MM.1S (cell line): ENCODE data around the gene MZT2A.
"Not testable (repeated sequence)": the region's sequence is repeated elsewhere in the genome, so short reads cannot be mapped to it uniquely, and the experiment has no call there.

ENCODE experiments used
- DNase-seq: peaks from one replicate; pipeline ENCODE4 v3.0.0-alpha.2; 2015
- H2AFZ ChIP-seq: fragments of 300-600 bp; sonication (generic); 2 replicates; pipeline ENCODE4 v1.6.0; 2016; ENCODE audit warnings: antibody characterized with exemption, low read length
- H3F3A ChIP-seq: fragments of 300-600 bp; sonication (generic); 2 replicates; pipeline ENCODE4 v1.6.1; 2016; ENCODE audit warnings: mild to moderate bottlenecking, antibody characterized with exemption, low read length, moderate library complexity, mixed read lengths; ENCODE audit not compliant: insufficient read depth
- H3K27ac ChIP-seq: fragments of 300-600 bp; sonication (generic); 2 replicates; pipeline ENCODE4 v1.5.1; 2016; ENCODE audit warnings: mild to moderate bottlenecking, low read length
- H3K27me3 ChIP-seq: fragments of 300-600 bp; sonication (generic); replicated peaks from 2 replicates; pipeline ENCODE4 v1.6.0; 2016; ENCODE audit warnings: low read length; ENCODE audit not compliant: insufficient read depth
- H3K36me3 ChIP-seq: fragments of 300-600 bp; sonication (generic); replicated peaks from 2 replicates; pipeline ENCODE4 v1.6.1; 2016; ENCODE audit warnings: mild to moderate bottlenecking, low read length, mixed read lengths; ENCODE audit not compliant: insufficient read depth
- H3K4me1 ChIP-seq: fragments of 300-600 bp; sonication (generic); 2 replicates; pipeline ENCODE4 v1.6.1; 2016; ENCODE audit warnings: low read length, mixed read lengths
- H3K4me2 ChIP-seq: fragments of 300-600 bp; sonication (generic); 2 replicates; pipeline ENCODE4 v1.6.0; 2016; ENCODE audit warnings: low read depth, low read length
- H3K4me3 ChIP-seq: fragments of 300-600 bp; sonication (generic); 2 replicates; pipeline ENCODE4 v1.5.1; 2016; ENCODE audit warnings: low read length, mixed read lengths
- H3K79me2 ChIP-seq: fragments of 300-600 bp; sonication (generic); 2 replicates; pipeline ENCODE4 v1.6.1; 2016; ENCODE audit warnings: mixed run types, low read length, mixed read lengths
- H3K9ac ChIP-seq: fragments of 300-600 bp; sonication (generic); 2 replicates; pipeline ENCODE4 v1.6.1; 2016; ENCODE audit warnings: low read length, mixed read lengths
- H3K9me2 ChIP-seq: fragments of 300-600 bp; sonication (generic); replicated peaks from 2 replicates; pipeline ENCODE4 v1.6.1; 2016; ENCODE audit warnings: mild to moderate bottlenecking, low read length, mixed read lengths; ENCODE audit not compliant: insufficient read depth
- H3K9me3 ChIP-seq: fragments of 300-600 bp; sonication (generic); replicated peaks from 2 replicates; pipeline ENCODE4 v1.6.1; 2016; ENCODE audit warnings: mild to moderate bottlenecking, low read length, mixed read lengths; ENCODE audit not compliant: insufficient read depth
- H4K20me1 ChIP-seq: fragments of 300-600 bp; sonication (generic); 2 replicates; pipeline ENCODE4 v1.6.1; 2016; ENCODE audit warnings: mild to moderate bottlenecking, low read length, moderate library complexity, mixed read lengths; ENCODE audit not compliant: insufficient read depth

MZT2A gene

DNA sequence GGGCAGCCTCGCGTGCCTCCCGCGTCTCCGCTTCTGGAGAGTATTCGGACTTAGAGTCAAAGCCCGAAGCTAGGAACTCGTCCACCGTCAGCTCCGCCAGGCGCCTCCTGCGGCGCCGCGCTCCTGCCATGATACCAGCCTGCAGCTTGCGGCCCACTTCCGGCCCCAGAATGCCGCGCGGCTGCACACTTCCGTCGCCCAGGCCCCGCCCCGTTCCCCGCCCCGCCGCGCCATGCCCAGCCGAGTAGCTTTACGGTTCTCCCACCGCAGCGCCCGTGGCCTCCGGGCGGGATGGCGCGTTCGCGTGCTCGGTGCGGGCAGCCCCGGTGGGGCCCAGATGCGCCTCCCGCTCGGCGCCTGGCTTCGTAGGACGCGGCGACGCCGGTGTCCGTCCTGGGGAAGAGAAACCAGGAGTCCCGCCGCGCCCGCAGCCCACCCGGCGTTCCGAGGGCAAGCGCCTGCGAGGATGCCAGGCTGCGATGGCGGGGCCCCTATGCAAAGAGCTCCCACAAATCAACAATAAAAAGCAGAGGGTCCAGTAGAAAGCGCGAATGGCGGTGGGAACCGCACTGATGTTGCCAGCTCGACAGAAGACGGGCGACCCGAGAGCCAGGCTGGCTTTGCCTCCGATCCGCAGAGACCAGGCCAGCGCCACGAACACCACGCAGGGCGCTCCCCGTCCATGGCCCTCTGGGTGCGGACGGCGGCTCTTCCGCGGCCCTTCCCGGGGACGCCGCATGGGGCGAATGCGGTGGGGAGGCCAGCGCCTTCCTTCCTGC is 47.3 kb downstream of the MZT2A start:
- H3K79me2 ChIP-seq, H2AFZ ChIP-seq, H3K9me3 ChIP-seq, H3K9ac ChIP-seq, H3F3A ChIP-seq, H3K27ac ChIP-seq, H3K4me2 ChIP-seq, H3K4me3 ChIP-seq, H4K20me1 ChIP-seq, H3K27me3 ChIP-seq, H3K4me1 ChIP-seq, H3K9me2 ChIP-seq, DNase-seq, H3K36me3 ChIP-seq: not testable (repeated sequence)

DNA sequence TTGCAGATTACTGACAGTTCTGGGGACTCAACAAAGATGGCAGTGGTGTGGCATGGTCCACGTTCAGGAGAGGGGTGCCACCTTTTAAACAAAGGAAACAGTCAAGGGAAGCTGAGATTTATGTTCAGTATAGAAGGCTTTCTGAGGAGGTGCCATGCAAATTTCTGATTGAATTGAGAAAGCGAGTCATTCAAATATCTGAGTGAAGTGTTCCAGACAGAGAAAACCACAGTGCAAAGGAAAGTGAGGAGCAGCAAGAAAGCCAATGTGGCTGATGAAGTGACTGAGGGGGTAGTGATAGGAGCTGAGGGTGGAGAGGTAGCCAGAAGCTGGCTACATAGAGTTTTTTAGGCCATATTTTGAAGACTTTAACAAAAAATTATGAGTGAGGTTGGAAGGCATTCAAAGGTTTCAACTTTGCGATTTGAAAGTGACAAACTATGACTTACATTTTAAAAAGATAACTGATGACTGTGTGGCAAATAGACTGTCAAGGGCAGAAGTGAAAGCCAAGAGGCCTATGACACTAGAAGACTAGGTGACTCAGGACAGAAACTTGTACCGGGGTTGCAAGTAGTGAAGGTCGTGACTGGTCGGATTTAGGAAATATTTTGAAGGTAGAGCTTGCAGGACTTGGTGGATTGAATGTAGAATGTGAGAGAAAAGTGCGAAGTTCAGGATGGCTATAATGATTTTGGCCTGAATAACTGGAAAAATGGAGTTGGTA is 51.3 kb downstream of the MZT2A start:
- H3F3A ChIP-seq, H3K27ac ChIP-seq, H3K4me1 ChIP-seq, H3K36me3 ChIP-seq, H3K9ac ChIP-seq, H4K20me1 ChIP-seq, H3K79me2 ChIP-seq, H3K9me3 ChIP-seq, H3K4me3 ChIP-seq, H2AFZ ChIP-seq, DNase-seq, H3K9me2 ChIP-seq, H3K27me3 ChIP-seq, H3K4me2 ChIP-seq: not testable (repeated sequence)
